GM21423 (cell line): ENCODE results near the gene ZNF197.
"Not testable (repeated sequence)": the region's sequence is repeated elsewhere in the genome, so short reads cannot be mapped to it uniquely, and the experiment has no call there.

Experiments used
- ATAC-seq: cut with Tn5 transposase; IDR thresholded peaks from one replicate; pipeline ENCODE4 v1.9.1; 2021; ENCODE audit warnings: mild to moderate bottlenecking, moderate library complexity; ENCODE audit not compliant: unreplicated experiment

Gene ZNF197

GRCh38 chr3:44659434-44659833, 34.6 kb downstream of the ZNF197 start:
- ATAC-seq, result no peak

- ATAC-seq, result no peak
These were observed 36.4 kb downstream of the ZNF197 start for GRCh38 chr3:44661189-44661588.

- ATAC-seq, result no peak
These were observed 40.3 kb downstream of the ZNF197 start for GRCh38 chr3:44665173-44665572.

- no peak for ATAC-seq
These were observed 41.5 kb downstream of the ZNF197 start for GRCh38 chr3:44666346-44666745.

- no peak for ATAC-seq
These were observed 44.9 kb downstream of the ZNF197 start for GRCh38 chr3:44669760-44670159.

GRCh38 chr3:44673466-44673865, 48.6 kb downstream of the ZNF197 start:
- not testable (repeated sequence) for ATAC-seq

GRCh38 chr3:44674211-44674610, 49.4 kb downstream of the ZNF197 start:
- ATAC-seq, result no peak

- ATAC-seq, result no peak
These were observed 53.8 kb downstream of the ZNF197 start for GRCh38 chr3:44678480-44679116.

GRCh38 chr3:44680921-44681455, 56.2 kb downstream of the ZNF197 start:
- no peak for ATAC-seq

- ATAC-seq, result no peak
These were observed 57.5 kb downstream of the ZNF197 start for GRCh38 chr3:44682182-44682896.

- no peak for ATAC-seq
These were observed 60.4 kb downstream of the ZNF197 start for GRCh38 chr3:44685128-44685800.

- no peak for ATAC-seq
These were observed 63.1 kb downstream of the ZNF197 start for GRCh38 chr3:44687898-44688297.
